WTC11 (cell line): ENCODE data around the gene ACVR2B. TPM values are rescaled to one million over a fixed set of nuclear protein-coding genes. Genes with fewer than 3 reads are reported as not detected.

Experiments used
- ATAC-seq: fragments of 200-7000 bp; cut with Tn5 transposase; 2 replicates; pipeline ENCODE4 v1.10.0; 2021; ENCODE audit warnings: mild to moderate bottlenecking, moderate library complexity
- CTCF ChIA-PET: fragments of 300-600 bp; sonication (Branson Sonifier 250); formaldehyde crosslinking; loops from one replicate; lab custom pipeline; 2021; ENCODE audit warnings: antibody characterized with exemption; lab: Charles Lee
- POLR2A ChIA-PET: fragments of 350-600 bp; sonication (Branson Sonifier 250); formaldehyde crosslinking; loops from one replicate; lab custom pipeline; 2021; ENCODE audit warnings: antibody characterized with exemption; lab: Charles Lee
- DNase-seq: peaks from one replicate; pipeline ENCODE4 v3.0.0; 2021; ENCODE audit warnings: low spot score
- H3K27ac Mint-ChIP-seq: 2 replicates; pipeline ENCODE4 v1.8.0; 2021; ENCODE audit warnings: mixed read lengths
- H3K27me3 Mint-ChIP-seq: 2 replicates; pipeline ENCODE4 v1.8.0; 2021; ENCODE audit warnings: low read depth, mild to moderate bottlenecking, moderate library complexity, mixed read lengths
- H3K36me3 Mint-ChIP-seq: 2 replicates; pipeline ENCODE4 v1.8.0; 2021; ENCODE audit warnings: mixed read lengths
- H3K4me1 Mint-ChIP-seq: 2 replicates; pipeline ENCODE4 v1.8.0; 2022; ENCODE audit warnings: mixed read lengths
- H3K4me3 Mint-ChIP-seq: 2 replicates; pipeline ENCODE4 v1.8.0; 2021; ENCODE audit warnings: mild to moderate bottlenecking, moderate library complexity, mixed read lengths
- H3K9me3 Mint-ChIP-seq: 2 replicates; pipeline ENCODE4 v1.8.0; 2021; ENCODE audit warnings: mixed read lengths
- AFF4 ChIP-seq: sonication (generic); formaldehyde crosslinking; IDR thresholded peaks from 2 replicates; pipeline ENCODE4 v1.8.1; 2023; ENCODE audit warnings: mild to moderate bottlenecking, missing genetic modification reagents, borderline replicate concordance
- ATF3 ChIP-seq: sonication (generic); formaldehyde crosslinking; conservative IDR thresholded peaks from 2 replicates; pipeline ENCODE4 v1.8.1; 2022; ENCODE audit warnings: mild to moderate bottlenecking, missing genetic modification reagents
- CREM ChIP-seq: sonication (generic); formaldehyde crosslinking; IDR thresholded peaks from 2 replicates; pipeline ENCODE4 v1.8.1; 2022; ENCODE audit warnings: mild to moderate bottlenecking, missing genetic modification reagents, moderate library complexity
- E2F4 ChIP-seq: sonication (generic); formaldehyde crosslinking; IDR thresholded peaks from 2 replicates; pipeline ENCODE4 v1.8.1; 2022; ENCODE audit warnings: low read depth, mild to moderate bottlenecking, moderate library complexity, missing genetic modification reagents, borderline replicate concordance
- EMX1 ChIP-seq: fragments of 250-450 bp; sonication (Bioruptor Pico); IDR thresholded peaks from 2 replicates; pipeline ENCODE4 v1.8.0; 2021; ENCODE audit warnings: mild to moderate bottlenecking
- FOXJ3 ChIP-seq: sonication (generic); formaldehyde crosslinking; IDR thresholded peaks from 2 replicates; pipeline ENCODE4 v1.9.0; 2021; ENCODE audit warnings: missing genetic modification reagents, mild to moderate bottlenecking, borderline replicate concordance
- GRHL2 ChIP-seq: fragments of 250-450 bp; sonication (Bioruptor Pico); IDR thresholded peaks from 2 replicates; pipeline ENCODE4 v1.8.0; 2022; ENCODE audit warnings: mild to moderate bottlenecking, moderate library complexity; ENCODE audit not compliant: insufficient replicate concordance, severe bottlenecking
- JAZF1 ChIP-seq: fragments of 250-450 bp; sonication (Bioruptor Pico); IDR thresholded peaks from 2 replicates; pipeline ENCODE4 v1.9.0; 2021; ENCODE audit warnings: moderate library complexity, mild to moderate bottlenecking, inconsistent platforms
- MXD4 ChIP-seq: fragments of 250-450 bp; sonication (Bioruptor Pico); IDR thresholded peaks from 2 replicates; pipeline ENCODE4 v1.8.0; 2021; ENCODE audit warnings: mild to moderate bottlenecking, moderate library complexity, borderline replicate concordance
- NFATC4 ChIP-seq: fragments of 250-450 bp; sonication (Bioruptor Pico); IDR thresholded peaks from 2 replicates; pipeline ENCODE4 v1.9.0; 2021; ENCODE audit warnings: mild to moderate bottlenecking
- NR3C1 ChIP-seq: sonication (generic); formaldehyde crosslinking; conservative IDR thresholded peaks from 2 replicates; pipeline ENCODE4 v1.8.1; 2023; ENCODE audit warnings: low read depth, mild to moderate bottlenecking, missing genetic modification reagents
- SMAD4 ChIP-seq: sonication (generic); formaldehyde crosslinking; IDR thresholded peaks from 2 replicates; pipeline ENCODE4 v1.8.0; 2022; ENCODE audit warnings: mild to moderate bottlenecking, missing genetic modification reagents
- SOX15 ChIP-seq: fragments of 250-450 bp; sonication (Bioruptor Pico); IDR thresholded peaks from 2 replicates; pipeline ENCODE4 v1.9.0; 2021; ENCODE audit warnings: mild to moderate bottlenecking
- TCF7 ChIP-seq: sonication (generic); formaldehyde crosslinking; IDR thresholded peaks from 2 replicates; pipeline ENCODE4 v1.8.0; 2022; ENCODE audit warnings: mild to moderate bottlenecking, low read depth, missing genetic modification reagents, moderate library complexity
- ZNF138 ChIP-seq: sonication (generic); formaldehyde crosslinking; conservative IDR thresholded peaks from 2 replicates; pipeline ENCODE4 v1.8.1; 2022; ENCODE audit warnings: mild to moderate bottlenecking, moderate library complexity, missing genetic modification reagents
- ZNF416 ChIP-seq: fragments of 250-450 bp; sonication (Bioruptor Pico); IDR thresholded peaks from 2 replicates; pipeline ENCODE4 v1.9.0; 2021; ENCODE audit warnings: mild to moderate bottlenecking, inconsistent platforms
- total RNA-seq: library from RNA; stranded (reverse); gene quantifications from 3 replicates; pipeline ENCODE4 v1.2.3, GENCODE V29; 2021
- TF ChIP-seq, protein P1 (sequence below): sonication (generic); formaldehyde crosslinking; IDR thresholded peaks from 2 replicates; pipeline ENCODE4 v1.8.1; 2022; ENCODE audit warnings: missing genetic modification reagents, borderline replicate concordance
- TF ChIP-seq, protein P2 (sequence below): sonication (generic); formaldehyde crosslinking; IDR thresholded peaks from 2 replicates; pipeline ENCODE4 v1.8.1; 2022; ENCODE audit warnings: mild to moderate bottlenecking, missing genetic modification reagents, moderate library complexity, borderline replicate concordance

Gene ACVR2B
- total RNA-seq, 1 experiment from 2014 or later: 104 TPM

DNA sequence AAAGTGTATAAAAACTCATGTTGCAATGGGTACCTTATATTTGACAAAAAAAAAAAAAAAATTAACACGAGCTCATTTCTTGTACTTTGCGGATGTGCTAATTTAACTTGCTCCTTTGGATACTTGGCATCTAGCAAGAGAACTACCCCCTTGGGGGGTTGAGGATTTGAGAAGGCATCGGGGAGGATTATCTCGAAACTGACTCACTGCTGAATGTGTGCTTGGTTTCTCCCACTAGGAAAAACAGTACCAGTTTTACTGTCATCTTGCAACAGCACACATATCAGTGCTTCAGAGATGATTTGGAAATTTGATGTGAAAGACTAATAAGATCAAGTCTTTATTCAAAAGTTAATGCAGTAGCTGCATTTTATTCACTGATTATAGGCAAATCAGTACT, 43.3 kb downstream of the ACVR2B start (continued):
- no peak for TF ChIP-seq NR3C1 (CRISPR knock-in tag)
- no peak for TF ChIP-seq SOX15 (CRISPR knock-in tag)
- no peak for TF ChIP-seq TCF7

DNA sequence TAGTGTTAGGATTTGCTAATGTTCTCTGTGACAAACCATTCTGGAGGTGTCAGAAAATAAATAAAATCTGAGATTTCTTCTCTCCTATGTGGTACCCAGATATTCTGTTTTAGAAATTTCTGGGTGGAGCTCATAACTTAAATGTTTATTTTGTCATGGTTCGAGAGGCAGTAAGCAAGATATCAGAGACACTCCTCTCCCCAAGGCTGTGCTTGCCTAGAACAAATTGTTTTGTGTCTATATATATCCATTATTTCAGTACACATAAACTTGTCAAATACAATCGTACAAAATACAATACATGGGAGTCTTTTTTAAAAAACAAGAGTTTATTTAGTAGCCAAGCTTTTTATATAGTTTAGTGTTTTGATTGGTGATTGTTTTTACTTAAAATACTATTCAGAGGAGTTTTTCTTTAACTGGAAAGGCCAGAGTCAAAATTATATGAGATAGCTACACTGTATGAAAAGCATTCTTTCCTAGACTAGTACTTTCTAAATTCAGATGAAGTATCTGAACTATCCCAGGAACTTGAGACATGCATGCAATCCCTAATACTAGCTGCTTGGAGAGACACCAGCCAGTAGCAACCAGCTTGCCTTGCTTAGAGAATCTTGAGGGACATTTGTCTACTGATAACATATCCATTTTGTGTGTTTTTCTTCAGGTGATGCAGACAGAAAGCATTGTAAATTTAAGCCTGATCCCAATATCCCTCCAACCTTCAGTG, 47.2 kb downstream of the ACVR2B start:
- ATAC-seq (no peak), DNase-seq (no peak)
- POLR2A ChIA-PET: no interaction called here
- H3K27ac Mint-ChIP-seq: no peak overlapping the region; the same call in 1 of the 2 replicates
- H3K9me3 Mint-ChIP-seq: no peaks in the 10 kb centered on the region
- no peak overlapping the region for H3K4me3 Mint-ChIP-seq
- peaks cover 29% of the 10 kb centered on the region for H3K36me3 Mint-ChIP-seq
- TF ChIP-seq MXD4 (CRISPR knock-in tag): no peak
- TF ChIP-seq, protein P1, sequence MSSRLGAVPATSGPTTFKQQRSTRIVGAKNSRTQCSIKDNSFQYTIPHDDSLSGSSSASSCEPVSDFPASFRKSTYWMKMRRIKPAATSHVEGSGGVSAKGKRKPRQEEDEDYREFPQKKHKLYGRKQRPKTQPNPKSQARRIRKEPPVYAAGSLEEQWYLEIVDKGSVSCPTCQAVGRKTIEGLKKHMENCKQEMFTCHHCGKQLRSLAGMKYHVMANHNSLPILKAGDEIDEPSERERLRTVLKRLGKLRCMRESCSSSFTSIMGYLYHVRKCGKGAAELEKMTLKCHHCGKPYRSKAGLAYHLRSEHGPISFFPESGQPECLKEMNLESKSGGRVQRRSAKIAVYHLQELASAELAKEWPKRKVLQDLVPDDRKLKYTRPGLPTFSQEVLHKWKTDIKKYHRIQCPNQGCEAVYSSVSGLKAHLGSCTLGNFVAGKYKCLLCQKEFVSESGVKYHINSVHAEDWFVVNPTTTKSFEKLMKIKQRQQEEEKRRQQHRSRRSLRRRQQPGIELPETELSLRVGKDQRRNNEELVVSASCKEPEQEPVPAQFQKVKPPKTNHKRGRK (CRISPR knock-in tag): no peak
- no peak for TF ChIP-seq FOXJ3 (CRISPR knock-in tag)
- no peak for TF ChIP-seq EMX1 (CRISPR knock-in tag)
- TF ChIP-seq ZNF416 (CRISPR knock-in tag): no peak
- TF ChIP-seq SMAD4 (CRISPR knock-in tag): no peak
- no peak for TF ChIP-seq GRHL2
- TF ChIP-seq ZNF138 (CRISPR knock-in tag): no peak
- no peak for TF ChIP-seq NR3C1 (CRISPR knock-in tag)
- no peak for TF ChIP-seq AFF4
- no peak for TF ChIP-seq NFATC4
- no peak for TF ChIP-seq JAZF1 (CRISPR knock-in tag)
- TF ChIP-seq CREM (CRISPR knock-in tag): no peak
- TF ChIP-seq E2F4 (CRISPR knock-in tag): no peak
- no peaks in the 10 kb centered on the region for H3K27me3 Mint-ChIP-seq
- CTCF ChIA-PET: interaction anchor here (1.3 to 1.7 kb wide), 2 partner anchors 146 to 155 kb away, joined by 3 to 5 read pairs; no protein-coding TSS in a partner anchor
- H3K4me1 Mint-ChIP-seq: peaks cover 5% of the 10 kb centered on the region

GRCh38 chr3:38507120-38507519, 53.4 kb downstream of the ACVR2B start:
- no peaks in the 10 kb centered on the region for H3K9me3 Mint-ChIP-seq
- peaks cover 28% of the 10 kb centered on the region for H3K36me3 Mint-ChIP-seq
- ATAC-seq (no peak), DNase-seq (no peak)
- no peak for TF ChIP-seq SOX15 (CRISPR knock-in tag)
- TF ChIP-seq, protein P2, sequence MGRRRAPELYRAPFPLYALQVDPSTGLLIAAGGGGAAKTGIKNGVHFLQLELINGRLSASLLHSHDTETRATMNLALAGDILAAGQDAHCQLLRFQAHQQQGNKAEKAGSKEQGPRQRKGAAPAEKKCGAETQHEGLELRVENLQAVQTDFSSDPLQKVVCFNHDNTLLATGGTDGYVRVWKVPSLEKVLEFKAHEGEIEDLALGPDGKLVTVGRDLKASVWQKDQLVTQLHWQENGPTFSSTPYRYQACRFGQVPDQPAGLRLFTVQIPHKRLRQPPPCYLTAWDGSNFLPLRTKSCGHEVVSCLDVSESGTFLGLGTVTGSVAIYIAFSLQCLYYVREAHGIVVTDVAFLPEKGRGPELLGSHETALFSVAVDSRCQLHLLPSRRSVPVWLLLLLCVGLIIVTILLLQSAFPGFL (CRISPR knock-in tag): no peak
- no peak for TF ChIP-seq ATF3 (CRISPR knock-in tag)
- ChIA-PET POLR2A (no interaction called here), CTCF (no interaction called here)
- no peak overlapping the region for H3K4me3 Mint-ChIP-seq
- H3K27me3 Mint-ChIP-seq: no peaks in the 10 kb centered on the region
- no peaks in the 10 kb centered on the region for H3K4me1 Mint-ChIP-seq
- no peak overlapping the region for H3K27ac Mint-ChIP-seq
